ENCODE measurements around the gene NDUFB3. TPM values are rescaled to one million over a fixed set of nuclear protein-coding genes. Genes with fewer than 3 reads are reported as not detected.
A peak's percentile ranks its signal among the peaks of the same experiment; 100 is the strongest.
"Not testable (repeated sequence)": the region's sequence is repeated elsewhere in the genome, so short reads cannot be mapped to it uniquely, and the experiment has no call there.

The NDUFB3 gene
- polyA plus RNA-seq, 1 donor from 2014 or later = 188 TPM

- Mint-ChIP-seq H3K36me3 (peaks cover 3% of the 10 kb centered on the region), H3K9me3 (no peaks in the 10 kb centered on the region), H3K4me3 (peak overlapping the region; percentile 56 to 100 (median 97)), H3K4me1 (peaks cover 14 to 35% (median 31%) of the 10 kb centered on the region in 3 donors), H3K27ac (peak overlapping the region in 1 of 3 donors; percentile 90), H3K27me3 (no peaks in the 10 kb centered on the region)
These were observed 42.5 kb downstream of the NDUFB3 start for GRCh38 chr2:201114350-201114749.

- Mint-ChIP-seq H3K36me3 (peaks cover 3% of the 10 kb centered on the region), H3K27ac (peak overlapping the region; percentile 90 to 100 (median 100)), H3K4me1 (peaks cover 14 to 35% (median 31%) of the 10 kb centered on the region in 3 donors), H3K9me3 (no peaks in the 10 kb centered on the region), H3K4me3 (peak overlapping the region; percentile 56 to 100 (median 97)), H3K27me3 (no peaks in the 10 kb centered on the region)
These were observed 43.0 kb downstream of the NDUFB3 start for GRCh38 chr2:201114846-201115245.

- Mint-ChIP-seq H3K4me1 (peaks cover 11 to 40% (median 33%) of the 10 kb centered on the region in 3 donors), H3K27me3 (no peaks in the 10 kb centered on the region), H3K4me3 (peak within 1 kb of the TSS; percentile 95 to 100 (median 100)), H3K27ac (peak within 1 kb of the TSS; percentile 90 to 100 (median 100)), H3K9me3 (no peaks in the 10 kb centered on the region), H3K36me3 (peaks cover 6% of the 10 kb centered on the region)
These were observed 44.5 kb downstream of the NDUFB3 start, which contains the start of gene CFLAR for GRCh38 chr2:201116115-201116958. Gene CFLAR (plus strand): TSS chr2:201116164. CDS start chr2:201129866, 13,702 bp downstream.

GRCh38 chr2:201116959-201117734, 45.3 kb downstream of the NDUFB3 start:
- peak overlapping the region; percentile 95 to 100 (median 100) for H3K4me3 Mint-ChIP-seq
- peaks cover 17 to 45% (median 39%) of the 10 kb centered on the region in 3 donors for H3K4me1 Mint-ChIP-seq
- peak overlapping the region; percentile 90 to 100 (median 100) for H3K27ac Mint-ChIP-seq
- H3K36me3 Mint-ChIP-seq = peaks cover 8% of the 10 kb centered on the region
- no peaks in the 10 kb centered on the region for H3K9me3 Mint-ChIP-seq
- no peaks in the 10 kb centered on the region for H3K27me3 Mint-ChIP-seq

- H3K36me3 Mint-ChIP-seq = peaks cover 10% of the 10 kb centered on the region
- peak overlapping the region; percentile 95 to 100 (median 100) for H3K4me3 Mint-ChIP-seq
- H3K4me1 Mint-ChIP-seq = peaks cover 22 to 48% (median 43%) of the 10 kb centered on the region in 3 donors
- H3K27me3 Mint-ChIP-seq, H3K9me3 Mint-ChIP-seq: not testable (repeated sequence)
- peak overlapping the region; percentile 90 to 100 (median 100) for H3K27ac Mint-ChIP-seq
These were observed 45.9 kb downstream of the NDUFB3 start for GRCh38 chr2:201117735-201118094.

GRCh38 chr2:201118121-201118960, 46.5 kb downstream of the NDUFB3 start:
- peaks cover 23 to 51% (median 44%) of the 10 kb centered on the region in 3 donors for H3K4me1 Mint-ChIP-seq
- H3K36me3 Mint-ChIP-seq = peaks cover 10% of the 10 kb centered on the region
- peak overlapping the region; percentile 95 to 100 (median 100) for H3K4me3 Mint-ChIP-seq
- no peaks in the 10 kb centered on the region for H3K9me3 Mint-ChIP-seq
- no peaks in the 10 kb centered on the region for H3K27me3 Mint-ChIP-seq
- peak overlapping the region; percentile 90 to 100 (median 100) for H3K27ac Mint-ChIP-seq

- Mint-ChIP-seq H3K9me3 (no peaks in the 10 kb centered on the region), H3K4me3 (peak overlapping the region; percentile 95 to 100 (median 100)), H3K27me3 (no peaks in the 10 kb centered on the region), H3K4me1 (peaks cover 30 to 53% (median 46%) of the 10 kb centered on the region in 3 donors), H3K36me3 (peaks cover 13% of the 10 kb centered on the region), H3K27ac (peak overlapping the region; percentile 90 to 100 (median 100))
These were observed 47.4 kb downstream of the NDUFB3 start for GRCh38 chr2:201118961-201119854.

GRCh38 chr2:201122276-201122675, 50.5 kb downstream of the NDUFB3 start:
- Mint-ChIP-seq H3K4me1 (peaks cover 52 to 66% (median 59%) of the 10 kb centered on the region in 3 donors), H3K27me3 (peaks cover 2% of the 10 kb centered on the region), H3K9me3 (no peaks in the 10 kb centered on the region), H3K4me3 (peak overlapping the region; percentile 76 to 100 (median 95)), H3K36me3 (peaks cover 13% of the 10 kb centered on the region), H3K27ac (peak overlapping the region; percentile 90 to 100 (median 100))

GRCh38 chr2:201126308-201127151, 54.7 kb downstream of the NDUFB3 start:
- Mint-ChIP-seq H3K9me3 (no peaks in the 10 kb centered on the region), H3K27me3 (peaks cover 2% of the 10 kb centered on the region), H3K4me3 (peak overlapping the region; percentile 75 to 100 (median 88)), H3K36me3 (peaks cover 17% of the 10 kb centered on the region), H3K27ac (peak overlapping the region; percentile 90 to 100 (median 100)), H3K4me1 (peaks cover 69 to 83% (median 80%) of the 10 kb centered on the region in 3 donors)

GRCh38 chr2:201127152-201127511, 55.3 kb downstream of the NDUFB3 start:
- peaks cover 66 to 83% (median 79%) of the 10 kb centered on the region in 3 donors for H3K4me1 Mint-ChIP-seq
- H3K27ac Mint-ChIP-seq = peak overlapping the region; percentile 90 to 100 (median 100)
- H3K9me3 Mint-ChIP-seq = no peaks in the 10 kb centered on the region
- peaks cover 14% of the 10 kb centered on the region for H3K36me3 Mint-ChIP-seq
- H3K4me3 Mint-ChIP-seq = peak overlapping the region; percentile 75 to 100 (median 88)
- H3K27me3 Mint-ChIP-seq = peaks cover 2% of the 10 kb centered on the region

GRCh38 chr2:201127570-201127969, 55.8 kb downstream of the NDUFB3 start:
- Mint-ChIP-seq H3K27me3 (peaks cover 2% of the 10 kb centered on the region), H3K4me1 (peaks cover 66 to 82% (median 79%) of the 10 kb centered on the region in 3 donors), H3K36me3 (peaks cover 13% of the 10 kb centered on the region), H3K9me3 (no peaks in the 10 kb centered on the region), H3K27ac (peak overlapping the region; percentile 90 to 100 (median 100)), H3K4me3 (peak overlapping the region; percentile 75 to 100 (median 88))

GRCh38 chr2:201128033-201128432, 56.2 kb downstream of the NDUFB3 start:
- Mint-ChIP-seq H3K27ac (peak overlapping the region; percentile 90 to 100 (median 100)), H3K9me3 (no peaks in the 10 kb centered on the region), H3K4me1 (peaks cover 69 to 82% (median 80%) of the 10 kb centered on the region in 3 donors), H3K4me3 (peak overlapping the region in 1 of 4 donors; percentile 100), H3K36me3 (peaks cover 17% of the 10 kb centered on the region), H3K27me3 (peaks cover 2% of the 10 kb centered on the region)
